Measurements from ENCODE around the gene G2E3. TPM values are rescaled to one million over a fixed set of nuclear protein-coding genes. Genes with fewer than 3 reads are reported as not detected.
A peak's percentile ranks its signal among the peaks of the same experiment; 100 is the strongest.

Gene G2E3
- total RNA-seq, 1 experiment from 2014 or later = 34.1 TPM

GRCh38 chr14:30655658-30656057, 96.7 kb downstream of the G2E3 start:
- TF ChIP-seq, protein P1, sequence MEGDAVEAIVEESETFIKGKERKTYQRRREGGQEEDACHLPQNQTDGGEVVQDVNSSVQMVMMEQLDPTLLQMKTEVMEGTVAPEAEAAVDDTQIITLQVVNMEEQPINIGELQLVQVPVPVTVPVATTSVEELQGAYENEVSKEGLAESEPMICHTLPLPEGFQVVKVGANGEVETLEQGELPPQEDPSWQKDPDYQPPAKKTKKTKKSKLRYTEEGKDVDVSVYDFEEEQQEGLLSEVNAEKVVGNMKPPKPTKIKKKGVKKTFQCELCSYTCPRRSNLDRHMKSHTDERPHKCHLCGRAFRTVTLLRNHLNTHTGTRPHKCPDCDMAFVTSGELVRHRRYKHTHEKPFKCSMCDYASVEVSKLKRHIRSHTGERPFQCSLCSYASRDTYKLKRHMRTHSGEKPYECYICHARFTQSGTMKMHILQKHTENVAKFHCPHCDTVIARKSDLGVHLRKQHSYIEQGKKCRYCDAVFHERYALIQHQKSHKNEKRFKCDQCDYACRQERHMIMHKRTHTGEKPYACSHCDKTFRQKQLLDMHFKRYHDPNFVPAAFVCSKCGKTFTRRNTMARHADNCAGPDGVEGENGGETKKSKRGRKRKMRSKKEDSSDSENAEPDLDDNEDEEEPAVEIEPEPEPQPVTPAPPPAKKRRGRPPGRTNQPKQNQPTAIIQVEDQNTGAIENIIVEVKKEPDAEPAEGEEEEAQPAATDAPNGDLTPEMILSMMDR (IDR thresholded peaks at IDR 0.05; ENCODE audit: unreplicated experiment) = no peak
- Mint-ChIP-seq H3K27me3 (ENCODE audit: insufficient read depth, unreplicated experiment) (no peaks in the 10 kb centered on the region), H3K4me3 (ENCODE audit: unreplicated experiment) (no peak overlapping the region), H3K4me1 (ENCODE audit: insufficient read depth, unreplicated experiment) (no peaks in the 10 kb centered on the region), H3K36me3 (ENCODE audit: insufficient read depth, unreplicated experiment) (peaks cover 27% of the 10 kb centered on the region), H3K27ac (ENCODE audit: low read depth, unreplicated experiment) (no peak overlapping the region), H3K9me3 (ENCODE audit: unreplicated experiment) (no peaks in the 10 kb centered on the region)
- ChIA-PET POLR2A (interaction anchor here (0.7 kb wide), 1 partner anchor 34 kb away, joined by 3 read pairs; the partner anchor contains the start of gene SCFD1), CTCF (interaction anchor here (0.7 to 1.7 kb wide), 9 partner anchors 10 to 699 kb away, joined by 3 to 9 read pairs (median 3); partner anchors contain the start of gene SCFD1)
- DNase-seq (ENCODE audit: unreplicated experiment) = no peak
- BruUV-seq (replicated peaks) = no TSS peak
- intact Hi-C loops (cut with micrococcal nuclease) = loop anchor here (1.0 to 10.0 kb wide), 4 partner anchors 251 to 1907 kb away; no protein-coding TSS in a partner anchor

DNA sequence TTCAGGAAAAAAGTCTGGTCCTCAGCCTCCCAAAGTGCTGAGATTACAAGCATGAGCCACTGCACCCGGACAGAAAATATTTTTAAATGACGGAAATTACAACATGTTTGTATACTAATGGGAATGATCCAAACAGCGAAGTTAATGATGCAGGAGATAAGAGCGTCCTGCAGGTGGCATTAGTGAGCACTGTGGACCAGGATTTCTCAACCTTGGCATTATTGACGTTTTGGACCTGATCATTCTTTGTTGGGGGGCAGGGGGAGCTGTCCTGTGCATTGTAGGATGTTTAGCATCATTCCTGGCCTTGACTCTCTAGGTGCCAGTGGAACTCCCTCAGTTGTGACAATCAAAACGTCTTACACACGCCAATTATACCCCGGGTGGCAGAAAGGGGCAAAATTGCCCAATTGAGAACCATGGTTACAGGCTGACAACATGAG, 97.3 kb downstream of the G2E3 start:
- Mint-ChIP-seq H3K36me3 (ENCODE audit: insufficient read depth, unreplicated experiment) (peaks cover 27% of the 10 kb centered on the region), H3K4me3 (ENCODE audit: unreplicated experiment) (no peak overlapping the region), H3K4me1 (ENCODE audit: insufficient read depth, unreplicated experiment) (no peaks in the 10 kb centered on the region), H3K27me3 (ENCODE audit: insufficient read depth, unreplicated experiment) (no peaks in the 10 kb centered on the region), H3K9me3 (ENCODE audit: unreplicated experiment) (no peaks in the 10 kb centered on the region), H3K27ac (ENCODE audit: low read depth, unreplicated experiment) (no peak overlapping the region)
- POLR2A ChIA-PET = interaction anchor here (0.9 kb wide), 1 partner anchor 22 kb away, joined by 3 read pairs; no protein-coding TSS in a partner anchor
- CTCF ChIA-PET = interaction anchor here (0.5 to 1.7 kb wide), 26 partner anchors 11 to 271 kb away, joined by 3 to 8 read pairs (median 4); partner anchors contain the start of gene SCFD1
- DNase-seq (ENCODE audit: unreplicated experiment) = peak; percentile 71
- intact Hi-C loops (cut with micrococcal nuclease) = loop anchor here (1.0 to 10.0 kb wide), 4 partner anchors 250 to 1906 kb away; no protein-coding TSS in a partner anchor
- BruUV-seq (replicated peaks) = no TSS peak
- TF ChIP-seq, protein P1 (IDR thresholded peaks at IDR 0.05; ENCODE audit: unreplicated experiment) = peak; percentile 70

DNA sequence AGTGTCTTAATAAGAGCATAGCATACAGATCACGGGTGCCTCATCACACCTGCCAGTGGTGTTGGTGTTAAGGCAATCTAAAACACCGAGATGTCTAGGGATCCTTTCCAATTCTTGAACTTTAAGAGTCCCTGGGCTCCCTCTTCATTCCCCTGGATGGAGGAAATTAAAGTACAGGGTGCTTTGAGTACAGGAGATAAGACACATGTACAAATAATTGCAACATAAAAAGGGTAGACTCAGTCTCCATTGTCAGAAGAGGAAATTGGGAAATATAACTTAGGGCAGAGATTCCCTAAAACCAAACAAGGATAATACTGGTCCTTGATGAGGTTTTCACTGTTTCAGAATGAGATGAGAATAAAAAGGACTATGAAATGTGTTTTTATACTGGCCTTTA, 98.1 kb downstream of the G2E3 start:
- Mint-ChIP-seq H3K4me1 (ENCODE audit: insufficient read depth, unreplicated experiment) (no peaks in the 10 kb centered on the region), H3K4me3 (ENCODE audit: unreplicated experiment) (no peak overlapping the region), H3K9me3 (ENCODE audit: unreplicated experiment) (no peaks in the 10 kb centered on the region), H3K27ac (ENCODE audit: low read depth, unreplicated experiment) (no peak overlapping the region), H3K27me3 (ENCODE audit: insufficient read depth, unreplicated experiment) (no peaks in the 10 kb centered on the region), H3K36me3 (ENCODE audit: insufficient read depth, unreplicated experiment) (peaks cover 27% of the 10 kb centered on the region)
- ChIA-PET POLR2A (interaction anchor here (0.7 to 0.9 kb wide), 2 partner anchors 18 to 22 kb away, joined by 3 read pairs; no protein-coding TSS in a partner anchor), CTCF (interaction anchor here (0.5 to 1.7 kb wide), 22 partner anchors 12 to 270 kb away, joined by 3 to 8 read pairs (median 4); partner anchors contain the start of gene SCFD1)
- no peak for DNase-seq (ENCODE audit: unreplicated experiment)
- no TSS peak for BruUV-seq (replicated peaks)
- TF ChIP-seq, protein P1 (IDR thresholded peaks at IDR 0.05; ENCODE audit: unreplicated experiment) = no peak
- intact Hi-C loops (cut with micrococcal nuclease) = loop anchor here (2.0 to 10.0 kb wide), 3 partner anchors 426 to 1905 kb away; no protein-coding TSS in a partner anchor

- no TSS peak for BruUV-seq (replicated peaks)
- intact Hi-C loops (cut with micrococcal nuclease) = loop anchor here (2.0 to 10.0 kb wide), 3 partner anchors 425 to 1905 kb away; no protein-coding TSS in a partner anchor
- peak; percentile 17 for DNase-seq (ENCODE audit: unreplicated experiment)
- Mint-ChIP-seq H3K4me3 (ENCODE audit: unreplicated experiment) (no peak overlapping the region), H3K4me1 (ENCODE audit: insufficient read depth, unreplicated experiment) (no peaks in the 10 kb centered on the region), H3K27me3 (ENCODE audit: insufficient read depth, unreplicated experiment) (no peaks in the 10 kb centered on the region), H3K27ac (ENCODE audit: low read depth, unreplicated experiment) (no peak overlapping the region), H3K9me3 (ENCODE audit: unreplicated experiment) (no peaks in the 10 kb centered on the region), H3K36me3 (ENCODE audit: insufficient read depth, unreplicated experiment) (peaks cover 30% of the 10 kb centered on the region)
- TF ChIP-seq, protein P1 (IDR thresholded peaks at IDR 0.05; ENCODE audit: unreplicated experiment) = peak; percentile 36
- CTCF ChIA-PET = interaction anchor here (0.6 to 1.0 kb wide), 4 partner anchors 10 to 226 kb away, joined by 3 to 5 read pairs (median 4); no protein-coding TSS in a partner anchor
- POLR2A ChIA-PET = interaction anchor here (0.6 to 0.7 kb wide), 2 partner anchors 18 to 24 kb away, joined by 3 read pairs; no protein-coding TSS in a partner anchor
These were observed 98.7 kb downstream of the G2E3 start for GRCh38 chr14:30657606-30658163.

Measured in MCF 10A (cell line).